ENCODE data around the gene ACVRL1.

DNA sequence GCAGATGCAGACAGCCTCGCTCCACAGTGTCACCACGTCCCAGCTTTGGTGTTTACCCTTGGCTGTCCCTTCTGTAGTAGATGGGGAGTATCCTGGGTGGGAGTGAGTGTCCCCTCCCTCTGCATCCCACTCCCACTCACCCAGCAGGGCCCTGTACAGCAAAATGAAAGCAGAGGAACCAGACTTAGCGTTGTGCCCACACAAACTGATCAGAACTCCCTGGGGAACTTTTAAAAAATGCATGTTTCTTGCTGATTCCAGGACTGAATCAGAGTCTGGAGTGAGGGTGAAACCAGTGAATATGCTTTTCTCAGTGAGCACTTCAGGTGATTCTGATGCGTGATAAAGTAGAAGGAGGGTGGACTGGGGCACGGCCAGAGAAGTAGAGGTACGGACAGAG, 2.9 kb downstream of the ACVRL1 start:
- TF ChIP-seq EP300 (IDR thresholded peaks at IDR 0.05; ENCODE audit: borderline replicate concordance), result no peak
- no peak for TF ChIP-seq RAD21 (IDR thresholded peaks at IDR 0.05; ENCODE audit: low read depth)
- TF ChIP-seq YY1 (IDR thresholded peaks at IDR 0.05; ENCODE audit: low read depth), result no peak
- TF ChIP-seq, protein P1, sequence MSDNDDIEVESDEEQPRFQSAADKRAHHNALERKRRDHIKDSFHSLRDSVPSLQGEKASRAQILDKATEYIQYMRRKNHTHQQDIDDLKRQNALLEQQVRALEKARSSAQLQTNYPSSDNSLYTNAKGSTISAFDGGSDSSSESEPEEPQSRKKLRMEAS (IDR thresholded peaks at IDR 0.05), result no peak
- no peak for TF ChIP-seq NFIC (IDR thresholded peaks at IDR 0.05)
- TF ChIP-seq TAF1 (IDR thresholded peaks at IDR 0.05; ENCODE audit: low read depth), result no peak
- no peak for TF ChIP-seq FOXM1 (IDR thresholded peaks at IDR 0.05; ENCODE audit: borderline replicate concordance, low read depth)
- no peak for TF ChIP-seq EGR1 (IDR thresholded peaks at IDR 0.05)
- TF ChIP-seq TCF12 (IDR thresholded peaks at IDR 0.05; ENCODE audit: low read depth), result no peak
- TF ChIP-seq, protein P2, sequence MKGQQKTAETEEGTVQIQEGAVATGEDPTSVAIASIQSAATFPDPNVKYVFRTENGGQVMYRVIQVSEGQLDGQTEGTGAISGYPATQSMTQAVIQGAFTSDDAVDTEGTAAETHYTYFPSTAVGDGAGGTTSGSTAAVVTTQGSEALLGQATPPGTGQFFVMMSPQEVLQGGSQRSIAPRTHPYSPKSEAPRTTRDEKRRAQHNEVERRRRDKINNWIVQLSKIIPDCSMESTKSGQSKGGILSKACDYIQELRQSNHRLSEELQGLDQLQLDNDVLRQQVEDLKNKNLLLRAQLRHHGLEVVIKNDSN (IDR thresholded peaks at IDR 0.05), result no peak
- no peak for TF ChIP-seq CREB1 (IDR thresholded peaks at IDR 0.05; ENCODE audit: low read depth)

All from Ishikawa (cell line).